Fibroblast of villous mesenchyme (primary cell): Measurements from ENCODE around the gene VWF. TPM values are rescaled to one million over a fixed set of nuclear protein-coding genes. Genes with fewer than 3 reads are reported as not detected.

ENCODE experiments used
- DNase-seq: peaks from one replicate; pipeline ENCODE4 v3.0.0-alpha.2; 2010; ENCODE audit warnings: low read depth
- H3K4me3 ChIP-seq: 2 replicates; pipeline ENCODE4 v1.5.1; 2011; ENCODE audit warnings: low read depth, mild to moderate bottlenecking, low read length
- total RNA-seq: library from RNA; depleted of rRNA; stranded (reverse); fragments of >200 nt; gene quantifications from 2 replicates; pipeline ENCODE4 v1.2.3, GENCODE V29; 2012
- TF ChIP-seq, protein P1 (sequence below): IDR thresholded peaks from 2 replicates; pipeline ENCODE4 v1.5.1; 2012; ENCODE audit warnings: low read depth, mild to moderate bottlenecking, low read length; ENCODE audit not compliant: insufficient read depth

The VWF gene
- total RNA-seq, 1 donor = under 0.01 TPM

DNA sequence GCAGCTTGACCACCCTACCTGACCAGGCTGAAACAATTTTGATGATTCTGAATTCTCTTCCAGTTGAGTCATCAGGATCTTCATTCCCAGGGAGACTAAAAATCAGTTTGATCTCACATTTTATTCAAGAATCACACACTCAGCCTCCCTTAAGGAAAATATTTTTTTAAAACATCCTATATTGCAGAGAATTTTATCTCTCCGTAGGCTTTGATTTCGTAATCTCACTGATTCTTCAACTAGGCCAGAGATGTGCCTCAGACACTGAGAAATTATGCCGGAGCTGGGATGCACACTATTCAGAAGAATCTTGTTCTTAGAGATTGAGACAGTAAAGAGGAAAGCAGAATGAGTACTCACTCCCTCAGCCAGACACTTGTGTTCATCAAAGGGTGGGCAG is 172.4 kb downstream of the VWF start:
- TF ChIP-seq, protein P1, sequence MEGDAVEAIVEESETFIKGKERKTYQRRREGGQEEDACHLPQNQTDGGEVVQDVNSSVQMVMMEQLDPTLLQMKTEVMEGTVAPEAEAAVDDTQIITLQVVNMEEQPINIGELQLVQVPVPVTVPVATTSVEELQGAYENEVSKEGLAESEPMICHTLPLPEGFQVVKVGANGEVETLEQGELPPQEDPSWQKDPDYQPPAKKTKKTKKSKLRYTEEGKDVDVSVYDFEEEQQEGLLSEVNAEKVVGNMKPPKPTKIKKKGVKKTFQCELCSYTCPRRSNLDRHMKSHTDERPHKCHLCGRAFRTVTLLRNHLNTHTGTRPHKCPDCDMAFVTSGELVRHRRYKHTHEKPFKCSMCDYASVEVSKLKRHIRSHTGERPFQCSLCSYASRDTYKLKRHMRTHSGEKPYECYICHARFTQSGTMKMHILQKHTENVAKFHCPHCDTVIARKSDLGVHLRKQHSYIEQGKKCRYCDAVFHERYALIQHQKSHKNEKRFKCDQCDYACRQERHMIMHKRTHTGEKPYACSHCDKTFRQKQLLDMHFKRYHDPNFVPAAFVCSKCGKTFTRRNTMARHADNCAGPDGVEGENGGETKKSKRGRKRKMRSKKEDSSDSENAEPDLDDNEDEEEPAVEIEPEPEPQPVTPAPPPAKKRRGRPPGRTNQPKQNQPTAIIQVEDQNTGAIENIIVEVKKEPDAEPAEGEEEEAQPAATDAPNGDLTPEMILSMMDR = no peak
- H3K4me3 ChIP-seq = no peak overlapping the region
- DNase-seq = no peak

DNA sequence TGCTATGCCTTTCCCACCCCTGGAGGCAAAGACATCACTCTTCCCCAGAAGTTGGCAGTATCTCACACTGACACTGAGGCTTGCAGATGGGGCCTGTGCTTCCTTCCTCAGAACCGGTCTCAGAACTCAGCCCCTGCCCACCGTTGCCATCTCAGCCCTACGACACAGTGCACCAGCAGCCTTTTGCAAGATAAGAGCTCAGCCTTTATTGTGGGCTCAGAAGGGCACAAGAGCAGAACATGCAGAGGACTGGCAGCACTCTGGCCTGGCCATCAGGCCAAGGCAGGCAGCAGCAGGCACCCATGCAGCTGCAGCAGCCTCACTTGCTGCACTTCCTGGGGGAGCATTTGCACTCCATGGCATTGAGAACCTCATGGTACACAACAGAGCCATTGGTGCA is 175.8 kb downstream of the VWF start:
- no peak for DNase-seq
- TF ChIP-seq, protein P1 = no peak
- H3K4me3 ChIP-seq = no peak overlapping the region

DNA sequence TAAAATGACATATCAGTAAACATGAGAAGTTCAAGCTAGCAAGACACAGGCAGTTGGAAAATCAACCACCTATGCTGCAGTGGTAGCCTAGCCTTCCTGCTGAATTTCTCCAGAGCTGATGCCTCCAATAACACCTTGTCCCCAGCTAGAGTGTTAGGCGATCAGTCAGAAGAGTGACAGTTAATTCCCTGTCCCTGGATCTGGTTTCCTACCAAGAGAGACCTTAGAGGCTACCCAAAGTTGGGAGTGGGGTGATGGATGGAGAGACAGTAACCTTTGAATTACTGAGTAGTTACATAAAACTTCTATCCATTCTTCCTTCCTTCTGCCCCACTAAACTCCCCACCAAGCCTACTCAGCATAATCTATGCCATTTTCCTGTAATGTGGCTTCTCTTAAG is 177.5 kb downstream of the VWF start:
- DNase-seq = no peak
- TF ChIP-seq, protein P1 = no peak
- H3K4me3 ChIP-seq = no peak overlapping the region

DNA sequence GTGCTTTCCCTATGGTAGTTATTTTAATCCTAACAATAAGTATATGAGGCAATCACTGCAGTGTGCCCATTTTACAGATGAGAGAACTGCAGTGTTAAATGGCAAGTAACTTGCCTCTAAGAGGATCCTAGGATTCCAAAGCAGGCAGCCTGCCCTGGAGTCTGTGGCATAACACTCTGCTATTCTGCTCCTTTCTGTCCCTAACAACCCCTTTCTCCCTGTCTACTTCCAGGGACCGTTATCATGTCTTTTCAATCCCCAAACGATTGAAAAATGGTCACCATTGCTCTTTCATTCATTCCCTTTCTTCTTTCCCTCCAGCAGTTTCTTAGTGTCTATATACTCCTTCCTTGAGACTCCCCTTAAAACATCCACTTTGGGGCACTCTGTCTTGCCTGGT is 178.1 kb downstream of the VWF start:
- DNase-seq = no peak
- TF ChIP-seq, protein P1 = no peak
- H3K4me3 ChIP-seq = no peak overlapping the region

DNA sequence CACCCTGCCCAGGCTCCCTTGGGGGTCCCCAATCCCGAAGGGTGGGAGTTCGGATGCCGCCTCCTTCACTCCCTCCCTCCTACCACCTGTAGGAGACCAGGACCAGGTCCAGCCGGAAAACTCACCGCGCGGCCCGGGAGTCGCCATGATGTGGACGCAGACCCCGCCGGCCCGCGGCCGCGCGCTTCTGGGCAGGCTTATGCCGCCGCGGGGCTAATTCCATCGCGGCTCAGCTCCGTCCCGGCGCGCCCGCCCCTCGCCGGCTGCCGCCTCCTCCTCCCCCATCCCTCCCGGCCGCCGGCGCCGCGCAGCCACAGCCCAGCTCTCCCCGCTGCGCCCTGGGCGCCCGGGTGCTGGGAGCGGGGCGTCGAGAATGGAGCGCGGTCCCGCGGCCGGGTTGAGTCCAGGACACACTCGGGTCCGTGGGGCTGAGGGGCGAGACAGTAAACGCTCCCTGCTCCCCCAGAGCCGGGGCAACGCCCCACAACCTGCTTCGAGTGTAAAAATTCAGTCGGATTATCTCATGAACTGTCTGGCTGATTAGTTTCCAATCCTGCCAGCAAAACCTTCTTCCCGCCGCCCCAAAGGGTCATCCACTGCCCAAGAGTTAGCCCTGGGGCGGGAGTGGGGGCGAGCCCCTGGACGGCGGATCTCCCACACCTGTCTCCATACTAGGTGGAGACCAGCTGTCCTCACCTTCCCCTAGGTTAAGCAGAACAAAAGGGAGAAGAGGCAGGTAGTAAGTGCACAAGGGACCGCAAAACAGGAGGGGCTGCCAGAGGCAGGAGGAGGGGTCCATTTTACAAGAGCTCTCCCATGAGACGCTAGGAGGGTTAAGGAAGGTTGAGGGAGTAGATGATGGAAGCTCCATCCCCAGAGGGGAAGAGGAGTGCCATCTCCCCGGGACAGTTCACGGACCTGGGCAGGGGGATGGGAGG is 179.1 kb downstream of the VWF start, which contains the start of gene ANO2:
Gene ANO2, minus strand, starts transcription at position 189 of the 938 bp plus-strand sequence. Its CDS starts 42 bp downstream, at position 147.
- TF ChIP-seq, protein P1 = no peak
- H3K4me3 ChIP-seq = peak within 1 kb of the TSS; percentile 35
- DNase-seq = no peak

DNA sequence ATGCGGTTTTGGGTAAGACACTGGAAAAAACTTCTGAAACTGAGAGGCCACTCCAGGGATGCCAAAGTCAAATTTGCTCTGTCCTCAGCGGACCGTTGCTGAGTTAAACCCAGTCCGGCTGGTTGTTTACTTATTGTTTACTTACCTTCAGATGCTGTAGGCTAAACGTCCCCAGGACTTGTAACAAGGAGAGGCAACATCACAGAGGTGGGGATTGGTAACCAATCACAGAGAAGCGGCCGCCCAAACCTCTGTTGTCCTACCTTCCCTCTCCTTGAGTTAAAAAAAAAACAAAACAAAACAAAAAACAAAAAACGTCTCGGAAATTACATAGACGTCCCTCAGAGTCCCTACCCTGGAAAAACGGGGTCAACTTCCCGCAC is 179.8 kb downstream of the VWF start:
- DNase-seq = no peak
- TF ChIP-seq, protein P1 = no peak
- peak overlapping the region; percentile 35 for H3K4me3 ChIP-seq
